Glomerular visceral epithelial cell (primary cell): ENCODE data around the gene ANKMY1.

ENCODE experiments used
- DNase-seq: peaks from one replicate; pipeline ENCODE4 v3.0.0-alpha.2; 2016; ENCODE audit errors: extremely low spot score

ANKMY1 gene

DNA sequence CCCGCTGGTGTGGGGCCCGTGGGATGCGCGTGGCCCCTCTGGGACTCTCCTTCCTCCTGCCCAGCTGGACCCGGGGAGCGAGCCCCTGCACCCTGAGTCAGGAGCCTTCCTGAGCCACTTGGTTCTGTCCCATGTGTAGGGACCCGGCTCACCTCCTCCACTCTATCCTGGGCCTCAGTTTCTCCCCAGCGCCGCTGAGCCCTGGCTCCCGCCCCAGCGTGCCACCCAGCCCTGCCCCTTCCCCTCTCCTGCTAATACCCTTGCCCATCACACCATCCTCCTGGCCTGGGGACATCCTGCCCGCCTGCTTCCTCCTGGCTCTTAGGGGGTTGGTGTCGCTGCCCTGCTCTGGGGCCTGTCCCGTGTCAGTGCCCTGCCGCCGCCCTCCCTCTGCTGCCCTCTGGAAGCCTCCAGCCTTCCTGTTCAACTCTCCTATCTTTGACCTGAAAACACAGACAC is 97.5 kb downstream of the ANKMY1 start:
- DNase-seq = no peak

DNA sequence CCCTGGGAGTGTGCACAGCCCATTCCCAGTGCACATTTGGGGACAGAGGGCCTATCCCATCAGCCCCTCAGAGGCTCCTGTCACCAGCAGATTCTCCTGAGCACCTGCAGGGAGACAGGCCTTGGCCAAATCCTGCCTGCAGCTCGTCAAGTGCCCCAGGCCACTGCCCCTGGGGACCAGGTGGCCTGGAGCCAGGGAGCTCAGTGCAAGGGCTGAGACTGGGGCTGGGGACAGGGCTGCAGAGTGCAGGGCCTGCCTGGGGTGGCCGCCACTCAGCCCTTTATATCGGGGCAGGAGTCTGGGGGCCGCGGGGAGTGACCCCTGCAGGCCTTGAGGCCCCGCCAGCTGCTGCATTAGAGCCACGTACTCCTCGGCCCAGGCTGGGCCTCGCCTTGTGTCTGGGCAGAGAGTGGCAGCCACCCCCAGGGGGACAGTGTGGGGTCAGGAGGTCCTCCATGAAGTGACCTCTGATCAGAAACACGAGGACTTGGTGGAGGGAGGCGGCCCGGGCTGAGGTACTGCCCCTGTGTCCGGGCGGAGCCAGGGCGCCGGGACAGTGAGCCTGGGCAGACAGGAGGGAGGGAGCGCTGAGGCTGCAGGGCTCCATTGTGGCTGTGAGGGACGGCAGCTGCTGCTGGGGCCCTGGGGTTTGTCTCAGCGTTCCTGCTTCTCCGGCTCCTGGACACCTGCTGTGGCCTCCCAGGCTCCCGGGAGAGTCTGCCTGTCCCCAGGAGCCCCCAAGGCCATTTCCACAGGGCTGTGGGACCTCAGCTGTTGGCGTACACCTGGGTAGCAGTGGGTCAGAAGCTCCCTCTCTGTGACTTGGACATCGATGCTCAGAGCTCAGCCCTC is 98.2 kb downstream of the ANKMY1 start:
- no peak for DNase-seq

DNA sequence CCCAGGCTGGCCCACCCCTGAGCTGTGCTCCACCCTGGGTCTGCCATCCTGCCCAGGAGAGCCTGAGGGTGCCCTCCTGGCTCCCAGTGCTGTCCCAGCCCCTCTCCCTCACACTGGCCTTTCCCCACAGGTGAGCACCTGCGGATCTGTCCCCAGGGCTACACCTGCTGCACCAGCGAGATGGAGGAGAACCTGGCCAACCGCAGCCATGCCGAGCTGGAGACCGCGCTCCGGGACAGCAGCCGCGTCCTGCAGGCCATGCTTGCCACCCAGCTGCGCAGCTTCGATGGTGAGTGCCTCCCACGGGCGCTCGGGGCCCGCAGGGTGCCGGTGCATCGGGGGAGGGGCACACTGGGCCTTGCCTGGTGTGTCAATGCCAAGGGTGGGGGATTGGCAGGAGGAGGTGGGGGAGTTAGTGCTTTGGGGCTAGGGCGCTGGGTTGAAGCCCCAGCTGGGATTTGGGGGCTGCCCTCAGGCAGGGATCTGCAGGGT is 98.8 kb downstream of the ANKMY1 start:
- no peak for DNase-seq

DNA sequence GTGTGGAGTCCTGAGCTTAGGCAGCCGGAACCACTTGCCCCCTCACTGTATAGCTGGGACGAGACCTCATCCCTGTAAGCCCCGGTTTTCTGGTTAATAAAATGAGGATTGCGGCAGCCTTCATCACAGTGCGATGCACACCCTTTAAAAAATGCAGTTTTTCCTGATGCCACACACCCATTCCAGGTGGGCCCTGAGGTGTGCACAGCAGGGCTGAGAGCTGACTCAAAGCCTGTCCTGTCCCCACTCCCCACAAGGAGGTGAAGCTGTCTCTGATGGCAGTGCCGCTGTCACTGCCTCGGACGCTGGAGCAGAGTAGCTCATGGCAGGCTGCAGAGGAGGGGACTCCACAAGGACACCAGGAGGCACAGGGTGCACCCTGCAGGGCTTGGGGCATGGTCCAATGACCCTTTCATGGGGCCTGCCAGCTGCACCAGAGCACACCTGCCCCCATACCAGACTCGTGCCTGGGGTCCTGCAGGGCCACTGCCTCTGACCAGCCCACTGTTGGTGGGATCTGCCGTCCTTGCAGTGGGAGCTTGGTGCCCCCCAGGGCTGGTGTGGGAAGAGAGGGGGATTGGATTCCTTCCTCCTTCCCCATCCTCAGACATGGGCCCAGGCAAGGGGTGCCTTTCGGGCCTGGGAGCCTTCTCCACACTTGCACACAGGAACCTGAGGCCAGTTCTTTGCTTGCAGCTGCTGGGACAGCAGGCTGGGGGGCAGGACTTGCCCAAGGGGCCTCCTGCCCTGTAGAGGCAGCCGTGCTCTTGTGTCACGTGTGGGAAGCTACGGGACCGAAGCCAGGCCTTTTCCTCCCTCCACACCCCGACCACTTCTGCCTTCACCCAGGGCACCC is 99.5 kb downstream of the ANKMY1 start:
- DNase-seq = no peak

DNA sequence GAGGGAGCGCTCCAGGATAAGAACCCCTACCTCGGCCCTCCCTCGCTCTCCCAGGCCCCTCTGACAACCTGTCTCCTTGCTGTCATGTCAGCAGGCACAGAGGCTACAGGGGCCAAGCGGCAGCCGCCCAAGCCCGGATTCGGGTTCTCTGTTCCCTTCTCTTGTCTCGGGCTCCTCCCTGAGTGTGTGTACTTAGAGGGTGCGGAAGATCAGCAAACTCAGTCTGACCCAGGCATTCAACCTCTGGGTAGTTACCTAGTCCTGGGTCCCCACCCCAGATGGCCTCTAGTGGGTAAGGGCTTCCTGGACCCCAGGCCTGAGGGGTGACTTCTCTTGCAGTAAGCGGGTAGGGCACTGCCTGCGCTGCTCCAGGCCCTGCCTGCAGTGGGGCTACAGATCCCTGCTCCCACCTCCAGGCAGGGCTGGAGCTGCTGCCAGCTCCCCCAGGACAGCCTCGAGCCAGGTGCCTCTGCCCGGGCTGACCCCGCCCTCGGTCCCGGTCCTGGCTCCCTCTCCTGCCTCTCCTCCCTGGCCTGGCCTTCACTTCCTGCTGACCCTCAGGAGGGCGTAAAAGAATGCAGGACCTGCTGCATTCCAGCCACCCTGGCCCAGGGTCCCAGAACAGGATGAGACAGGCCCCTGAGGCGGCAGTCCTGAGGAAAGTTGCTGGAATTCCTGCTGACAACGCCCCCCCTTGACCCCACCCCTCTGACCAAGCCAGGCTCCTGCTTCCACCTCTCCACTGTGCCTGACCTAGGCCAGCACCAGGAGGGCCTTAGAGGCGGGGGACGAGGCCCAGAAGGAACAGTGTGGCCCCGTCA is 100.4 kb downstream of the ANKMY1 start:
- no peak for DNase-seq

DNA sequence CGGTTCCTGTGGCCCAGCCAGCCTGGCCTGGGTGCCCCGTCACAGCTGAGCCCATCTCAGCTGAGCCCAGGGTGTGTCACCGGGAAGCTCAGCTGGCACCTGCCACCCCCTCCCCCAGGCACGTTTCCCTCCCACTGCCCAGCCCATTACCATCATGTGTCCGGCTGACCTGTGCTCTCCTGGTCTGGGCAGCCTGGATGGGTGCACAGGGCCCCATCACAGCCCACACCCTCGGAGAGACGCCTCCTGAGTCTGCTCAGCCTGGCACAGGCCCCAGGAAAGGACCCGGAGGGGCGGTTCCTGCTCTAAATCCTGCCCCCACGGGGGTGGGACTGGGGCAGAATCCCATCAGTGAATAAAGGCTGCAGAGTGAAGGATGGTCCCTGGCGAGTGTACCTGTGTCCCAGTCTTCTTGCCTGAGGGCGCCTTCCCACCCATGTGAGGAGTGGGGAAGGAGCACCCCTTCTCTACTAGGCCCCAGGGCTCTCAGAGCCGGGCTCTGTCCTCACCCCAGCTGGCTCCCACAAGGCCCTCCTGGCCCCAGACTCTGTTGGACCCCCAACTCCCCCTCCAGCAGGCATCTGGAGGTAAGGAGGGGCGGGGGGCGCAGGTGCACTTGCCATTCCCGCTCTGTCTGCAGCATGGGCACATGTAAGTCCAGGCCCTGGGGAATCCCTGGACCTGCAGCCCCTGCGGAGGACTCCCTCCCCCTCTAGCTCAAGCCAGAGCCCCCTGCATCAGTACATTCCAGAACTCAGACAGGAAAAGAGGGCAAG is 101.2 kb downstream of the ANKMY1 start:
- DNase-seq = no peak

DNA sequence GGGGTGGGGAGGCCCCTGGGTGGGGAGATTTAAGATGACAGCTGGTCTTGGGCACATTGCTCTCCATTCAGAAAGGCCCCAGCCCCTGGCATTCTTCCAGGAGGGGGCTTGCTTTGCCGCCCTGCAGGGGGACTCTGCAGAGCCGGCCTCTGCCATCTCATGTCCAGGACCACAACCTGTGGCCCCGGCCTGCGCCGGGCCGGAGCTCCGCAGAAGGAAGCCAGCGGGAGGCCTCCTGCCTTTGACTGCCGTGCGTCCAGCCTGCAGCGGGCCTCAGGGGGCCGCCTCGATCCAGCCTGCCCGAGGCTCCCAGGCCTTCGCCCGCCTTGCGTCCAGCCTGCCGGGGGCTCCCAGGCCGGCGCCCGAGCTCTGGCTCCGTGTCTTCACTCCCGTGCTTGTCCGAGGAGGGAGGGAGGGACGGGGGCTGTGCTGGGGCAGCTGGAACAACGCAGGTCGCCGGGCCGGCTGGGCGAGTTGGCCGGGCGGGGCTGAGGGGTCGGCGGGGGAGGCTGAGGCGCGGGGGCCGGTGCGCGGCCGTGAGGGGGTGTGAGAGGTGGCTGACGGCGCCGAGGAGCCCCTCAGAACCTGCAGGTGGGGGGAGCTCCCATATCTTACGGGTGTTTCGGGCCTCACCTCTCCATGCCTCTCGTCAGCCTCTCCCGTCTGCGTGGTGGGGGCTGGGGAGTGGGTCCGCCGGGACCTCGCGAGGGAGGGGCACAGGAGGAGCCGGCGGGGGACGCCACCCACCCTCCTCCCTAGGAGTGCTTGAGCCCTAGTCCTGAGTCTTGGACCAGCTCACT is 101.9 kb downstream of the ANKMY1 start:
- DNase-seq = no peak

DNA sequence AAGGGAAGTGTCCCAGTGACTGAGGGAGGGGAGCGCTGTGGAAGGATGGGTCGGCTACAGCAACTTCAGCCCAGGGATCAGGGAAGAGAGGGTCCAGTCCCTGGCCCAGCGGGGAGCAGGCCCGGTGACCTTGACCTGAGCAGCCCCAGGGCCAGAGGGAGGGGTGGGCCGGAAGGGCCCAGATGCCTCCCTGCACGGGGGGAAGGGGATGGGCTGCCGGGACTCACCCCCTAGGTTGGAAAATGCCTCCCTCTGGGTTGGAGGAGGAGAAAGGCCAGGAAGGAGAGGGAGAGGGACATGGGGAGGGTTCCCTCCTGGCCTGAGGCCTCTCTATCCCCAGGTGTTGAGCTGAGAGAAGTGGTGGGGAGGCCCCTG is 102.5 kb downstream of the ANKMY1 start:
- no peak for DNase-seq

DNA sequence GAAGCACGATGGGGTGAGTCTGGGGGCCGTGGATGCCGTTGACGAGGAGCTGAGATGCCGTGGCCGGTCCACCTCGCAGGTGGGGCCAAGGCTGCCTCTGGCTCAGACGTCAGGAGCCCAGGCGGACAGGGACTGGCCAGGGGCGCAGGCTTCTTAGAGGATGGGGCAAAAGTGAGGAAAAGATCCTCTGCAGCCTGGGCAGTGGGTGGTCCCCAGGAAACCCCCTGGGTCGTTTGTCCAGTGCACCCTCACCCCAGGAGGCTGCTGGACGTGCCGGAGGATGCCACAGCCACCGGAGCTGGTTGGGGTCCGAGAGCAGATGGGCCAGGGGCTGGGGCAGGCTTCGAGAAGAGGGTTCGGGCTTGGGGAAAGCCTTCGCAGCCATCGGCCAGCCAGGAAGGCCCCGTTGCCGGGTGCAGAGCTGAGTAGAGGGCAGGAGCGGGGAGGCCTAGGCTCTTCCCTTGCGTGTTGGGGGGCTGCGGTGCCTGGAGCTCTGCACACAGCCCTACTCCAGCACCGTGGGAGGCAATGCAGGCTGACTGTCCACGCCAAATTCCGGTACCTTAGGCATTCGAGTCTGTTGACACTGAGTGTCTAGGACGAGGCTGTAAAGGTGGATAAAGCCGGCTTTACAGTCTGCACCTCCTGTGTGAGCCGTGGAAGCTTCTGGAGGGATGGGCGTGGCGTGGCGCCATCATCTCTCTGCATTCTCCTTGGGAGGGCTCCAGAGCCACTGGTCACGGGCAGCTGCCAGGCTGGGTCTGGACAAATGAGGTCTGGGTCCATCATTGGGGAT is 103.5 kb downstream of the ANKMY1 start:
- no peak for DNase-seq

DNA sequence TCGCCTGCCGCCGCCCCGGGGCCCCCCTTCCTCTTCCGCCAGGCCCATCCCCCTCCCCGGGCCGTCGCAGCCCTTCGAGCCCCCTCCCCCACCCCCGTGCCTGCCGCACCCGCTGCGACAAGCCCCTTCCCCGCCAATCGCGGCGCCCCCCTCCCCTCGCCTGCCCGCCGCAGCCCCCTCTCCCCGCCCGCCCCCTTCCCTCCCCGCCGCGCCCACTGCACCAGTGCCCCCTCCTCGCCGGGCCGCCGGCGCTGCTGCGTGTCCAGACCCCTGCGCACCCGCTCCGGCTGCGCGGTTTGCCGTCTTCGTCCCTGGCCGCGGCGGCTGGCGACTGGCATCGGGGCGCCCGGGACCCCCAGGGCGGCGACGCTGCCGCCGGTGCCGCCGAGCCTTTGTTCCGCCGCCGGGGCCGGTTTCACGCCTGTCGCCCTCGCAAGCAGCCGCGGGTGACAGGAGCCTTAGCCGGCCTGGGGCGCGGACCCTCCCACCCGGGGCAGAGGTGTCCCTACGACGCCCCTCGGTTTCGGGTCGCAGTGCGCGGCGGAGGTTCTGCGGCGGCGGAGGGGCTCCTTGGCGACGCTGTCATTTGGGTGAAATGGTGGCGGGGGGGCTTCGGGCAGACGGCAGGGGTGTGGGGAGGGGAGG is 104.2 kb downstream of the ANKMY1 start:
- DNase-seq = no peak

DNA sequence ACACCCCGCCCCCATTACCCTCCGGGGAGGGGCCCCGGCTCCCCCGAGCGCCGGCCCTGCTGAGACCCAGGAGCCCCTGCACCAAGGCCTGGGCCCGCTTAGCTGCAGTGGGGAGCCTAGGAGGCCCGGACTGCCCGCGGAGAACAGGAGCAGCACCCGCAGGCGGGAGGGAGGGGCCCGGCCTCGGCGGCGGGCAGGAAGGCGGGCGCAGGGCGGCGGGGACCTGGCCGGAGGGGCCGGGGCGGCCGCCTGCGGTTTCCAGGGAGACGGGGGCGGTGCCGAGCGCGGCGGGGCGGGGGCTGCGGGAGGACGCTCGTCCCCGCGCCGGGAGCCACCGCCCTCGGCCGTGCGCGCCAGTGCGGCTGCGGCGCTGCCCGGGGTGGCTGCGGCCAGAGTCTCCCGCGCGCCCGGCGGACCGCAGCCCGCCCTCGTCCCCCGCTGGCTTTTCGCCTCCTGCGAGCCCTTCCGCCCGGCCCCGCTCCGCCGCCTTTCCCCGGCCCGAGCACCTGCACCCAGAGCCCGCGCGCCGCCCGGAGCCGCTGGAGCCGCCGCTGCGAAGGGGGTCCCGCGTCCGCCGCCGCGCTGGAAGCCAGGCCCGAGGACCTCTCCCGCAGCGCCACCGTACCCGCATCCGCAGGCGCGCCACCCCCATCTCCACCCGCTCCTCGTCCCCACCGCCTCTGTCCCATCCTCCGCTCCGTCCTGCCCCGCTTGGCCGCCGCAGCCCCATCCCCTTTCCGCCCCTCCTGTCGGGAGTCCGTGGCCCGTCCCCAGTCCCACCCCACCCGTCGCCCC is 105.1 kb downstream of the ANKMY1 start:
- peak; percentile 79 for DNase-seq

DNA sequence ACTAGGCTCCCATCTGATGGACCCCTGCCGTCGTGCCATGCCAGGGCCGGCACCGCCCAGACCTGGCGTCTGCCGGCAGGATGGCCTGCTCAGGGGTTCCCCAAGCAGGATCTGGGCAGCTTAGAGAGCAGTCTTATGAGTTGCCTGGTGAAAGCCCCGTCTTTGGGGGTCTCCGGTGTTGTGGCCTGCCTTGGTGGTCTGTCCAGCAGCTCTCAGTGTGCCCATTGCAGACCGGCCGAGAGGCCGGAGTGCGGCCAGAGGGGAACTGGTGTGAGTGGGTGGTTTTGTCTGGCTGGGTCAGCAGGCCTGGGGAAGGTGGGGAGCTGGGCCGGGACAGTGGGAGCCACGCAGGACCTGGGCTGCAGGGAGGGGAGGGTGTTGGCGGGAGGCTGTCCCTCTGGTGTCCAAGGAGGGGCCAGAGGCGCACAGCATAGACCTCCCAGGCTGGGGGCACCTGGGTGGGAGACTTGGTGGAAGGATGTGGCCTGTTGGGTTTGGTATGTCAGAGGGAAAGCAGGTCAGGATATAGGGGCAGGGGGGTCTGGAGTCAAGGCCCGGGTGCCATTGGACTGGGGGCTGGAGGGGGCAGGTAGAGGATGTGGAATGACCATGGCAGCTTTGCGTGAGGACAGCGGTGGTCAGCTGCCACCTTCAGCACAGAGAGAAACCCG is 105.9 kb downstream of the ANKMY1 start:
- DNase-seq = no peak

DNA sequence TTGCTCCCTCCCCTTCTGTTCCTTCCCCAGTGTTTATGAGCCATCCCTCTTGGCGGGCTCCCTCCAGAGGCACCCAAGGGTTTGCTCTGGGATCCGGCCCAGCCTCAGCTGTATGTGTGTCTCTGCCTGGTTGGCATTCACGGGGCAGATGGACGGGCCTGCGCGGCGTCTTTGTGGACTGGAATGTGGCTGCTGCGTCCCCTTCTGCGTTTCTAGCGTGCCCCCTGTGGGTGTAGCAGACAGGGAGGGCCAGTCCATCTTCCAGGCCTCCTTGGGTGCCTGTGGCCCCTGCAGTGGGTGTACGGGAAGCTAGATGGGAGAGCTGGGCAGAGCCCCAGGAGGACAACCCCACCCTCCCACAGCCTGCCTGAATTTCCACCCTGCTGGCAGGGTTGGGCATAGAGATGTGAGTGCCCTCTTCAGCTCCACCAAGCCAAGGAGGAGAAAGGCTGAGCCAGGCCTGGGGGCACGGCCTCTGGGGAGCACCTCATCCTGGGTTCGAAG is 106.6 kb downstream of the ANKMY1 start:
- DNase-seq = no peak

DNA sequence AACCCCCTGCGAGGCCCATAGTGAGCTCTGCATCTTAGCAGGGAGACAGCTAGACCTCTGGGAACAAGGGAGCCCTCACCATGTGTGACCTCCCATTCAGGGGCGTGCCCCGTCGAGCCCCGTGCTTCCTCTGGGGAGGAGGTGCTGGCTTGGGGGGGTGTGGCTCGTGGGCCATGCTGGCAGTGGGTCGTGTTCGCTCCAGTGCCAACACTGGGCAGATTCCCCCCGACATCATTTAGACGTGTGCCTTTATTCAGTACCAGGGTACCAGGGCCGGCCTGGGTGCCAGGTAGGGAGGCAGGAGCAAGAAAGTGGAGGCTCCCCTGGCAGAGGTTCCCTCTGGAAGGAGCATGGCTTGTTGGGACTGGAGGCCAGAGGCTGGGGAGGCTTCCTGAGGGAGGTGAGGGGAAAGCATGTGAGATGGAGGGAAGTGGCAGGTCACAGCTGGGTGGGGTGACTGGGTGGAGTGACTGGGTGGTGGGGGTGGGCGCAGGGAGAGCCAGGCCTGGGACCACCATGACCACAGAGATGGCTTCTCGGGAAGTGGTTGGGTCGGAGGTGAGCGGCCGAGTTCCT is 107.2 kb downstream of the ANKMY1 start:
- DNase-seq = no peak

DNA sequence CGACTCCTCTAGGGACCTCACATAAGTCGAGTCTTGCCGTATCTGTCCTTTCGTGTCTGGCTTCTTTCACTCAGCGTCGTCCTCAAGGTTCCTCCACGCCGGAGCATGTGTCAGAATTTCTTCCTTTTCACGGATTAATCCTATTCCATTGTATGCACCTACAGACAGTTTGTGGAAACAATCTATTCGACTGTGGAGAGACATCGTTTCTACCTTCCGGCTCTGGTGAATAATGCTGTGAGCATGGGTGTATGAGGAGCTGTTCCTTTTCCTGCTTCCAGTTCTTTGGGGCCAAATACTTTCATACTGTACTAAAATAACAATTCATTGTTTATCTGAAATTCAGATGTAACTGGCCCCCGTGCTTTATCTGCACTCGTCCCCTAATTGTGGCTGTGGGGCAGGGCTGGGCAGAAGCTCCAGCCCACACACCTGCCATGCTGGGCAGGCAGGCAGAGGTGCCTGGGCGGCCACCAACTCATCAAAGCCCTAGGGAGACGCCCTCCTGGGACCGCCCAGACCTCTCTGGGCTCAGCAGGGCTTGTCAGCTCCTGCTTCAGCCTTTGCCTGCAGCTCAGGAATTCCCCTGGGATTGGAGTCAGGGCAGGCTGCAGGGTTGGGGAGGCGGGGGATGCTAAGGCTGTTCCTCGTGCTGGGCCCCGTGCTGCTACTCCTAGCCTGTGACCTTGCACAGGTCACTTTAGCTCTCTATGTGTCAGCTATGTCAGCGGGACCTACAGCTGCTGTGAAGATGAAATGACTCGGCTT is 107.8 kb downstream of the ANKMY1 start:
- DNase-seq = peak; percentile 30
